Mesenchymal stem cell (in vitro differentiated cells and primary cell): Measurements from ENCODE around the gene LEUTX.

Source experiments
- DNase-seq: peaks from one replicate; pipeline ENCODE4 v3.0.0-alpha.2; 2013
- H2AFZ ChIP-seq: one replicate; pipeline ENCODE4 v1.6.1; 2013; ENCODE audit warnings: low read depth, mild to moderate bottlenecking, control low read depth, inconsistent platforms, low read length, moderate library complexity
- H2AK5ac ChIP-seq: 2 replicates; pipeline ENCODE4 v1.6.1; 2013; ENCODE audit warnings: low read length, moderate library complexity, mild to moderate bottlenecking, inconsistent platforms; ENCODE audit not compliant: severe bottlenecking
- H2BK120ac ChIP-seq: one replicate; pipeline ENCODE4 v1.6.1; 2013; ENCODE audit warnings: low read depth, mild to moderate bottlenecking, inconsistent platforms, low read length, moderate library complexity
- H2BK12ac ChIP-seq, 2 experiments: one replicate each; pipeline ENCODE4 v1.6.1; 2013; ENCODE audit warnings: inconsistent platforms in 2 of 2, low read length in 2 of 2, mild to moderate bottlenecking in 2 of 2, moderate library complexity in 2 of 2, control low read depth in 1 of 2
- H2BK15ac ChIP-seq: one replicate; pipeline ENCODE4 v1.6.1; 2013; ENCODE audit warnings: mild to moderate bottlenecking, low read depth, inconsistent platforms; ENCODE audit not compliant: poor library complexity, severe bottlenecking
- H2BK5ac ChIP-seq: 2 replicates; pipeline ENCODE4 v1.6.1; 2013; ENCODE audit warnings: low read depth, mild to moderate bottlenecking, low read length, control low read depth, inconsistent platforms; ENCODE audit not compliant: poor library complexity, severe bottlenecking
- H3K14ac ChIP-seq, 2 experiments: one replicate each; pipeline ENCODE4 v1.6.1; 2013; ENCODE audit warnings: inconsistent platforms in 2 of 2, low read length in 2 of 2, control low read depth in 1 of 2, mild to moderate bottlenecking in 1 of 2, moderate library complexity in 1 of 2
- H3K18ac ChIP-seq, 2 experiments: one replicate each; pipeline ENCODE4 v1.6.1; 2013; ENCODE audit warnings: inconsistent platforms in 2 of 2, low read length in 2 of 2, control low read depth in 1 of 2, low read depth in 1 of 2, mild to moderate bottlenecking in 1 of 2
- H3K23ac ChIP-seq, 2 experiments: one replicate each; pipeline ENCODE4 v1.6.1; 2013; ENCODE audit warnings: inconsistent platforms in 2 of 2, low read length in 2 of 2, mild to moderate bottlenecking in 2 of 2, moderate library complexity in 2 of 2, control low read depth in 1 of 2
- H3K27ac ChIP-seq: 2 replicates; pipeline ENCODE4 v1.5.1; 2013; ENCODE audit warnings: mild to moderate bottlenecking, moderate library complexity, low read length, control low read depth, inconsistent platforms; ENCODE audit not compliant: poor library complexity, severe bottlenecking
- H3K27me3 ChIP-seq, 2 experiments: 2 replicates each; pipeline versions ENCODE4 v1.6.1 to v1.7.0; 2013; ENCODE audit warnings: low read length in 2 of 2, mild to moderate bottlenecking in 2 of 2, moderate library complexity in 2 of 2, control low read depth in 1 of 2, inconsistent platforms in 1 of 2; ENCODE audit not compliant: control insufficient read depth in 1 of 2, insufficient read depth in 1 of 2
- H3K36me3 ChIP-seq, 2 experiments: 2 replicates each; pipeline versions ENCODE4 v1.6.1 to v1.7.0; 2013; ENCODE audit warnings: low read length in 2 of 2, control low read depth in 1 of 2, inconsistent platforms in 1 of 2, low read depth in 1 of 2, mild to moderate bottlenecking in 1 of 2; ENCODE audit not compliant: insufficient read depth in 2 of 2, control insufficient read depth in 1 of 2
- H3K4ac ChIP-seq, 2 experiments: one replicate each; pipeline ENCODE4 v1.6.1; 2013; ENCODE audit warnings: inconsistent platforms in 2 of 2, low read length in 2 of 2, mild to moderate bottlenecking in 2 of 2, moderate library complexity in 2 of 2, control low read depth in 1 of 2, low read depth in 1 of 2
- H3K4me1 ChIP-seq: 2 replicates; pipeline ENCODE4 v1.6.1; 2013; ENCODE audit warnings: low read depth, low read length, control low read depth; ENCODE audit not compliant: control insufficient read depth, insufficient read depth
- H3K4me2 ChIP-seq: 2 replicates; pipeline ENCODE4 v1.6.1; 2013; ENCODE audit warnings: low read length, mild to moderate bottlenecking, inconsistent platforms; ENCODE audit not compliant: poor library complexity, severe bottlenecking
- H3K4me3 ChIP-seq, 2 experiments: 2 replicates each; pipeline versions ENCODE4 v1.5.1 to v1.7.0; 2013; ENCODE audit warnings: low read length in 2 of 2, mild to moderate bottlenecking in 2 of 2, control low read depth in 1 of 2, low read depth in 1 of 2; ENCODE audit not compliant: insufficient read depth in 1 of 2
- H3K79me1 ChIP-seq: replicated peaks from 2 replicates; pipeline ENCODE4 v1.6.1; 2013; ENCODE audit warnings: mild to moderate bottlenecking, control low read depth, low read length, inconsistent platforms; ENCODE audit not compliant: poor library complexity, severe bottlenecking
- H3K9ac ChIP-seq: 2 replicates; pipeline ENCODE4 v1.7.0; 2013; ENCODE audit warnings: mild to moderate bottlenecking, low read length, moderate library complexity
- H3K9me3 ChIP-seq: 2 replicates; pipeline ENCODE4 v1.7.0; 2013; ENCODE audit warnings: mild to moderate bottlenecking, low read length; ENCODE audit not compliant: control insufficient read depth
- H4K8ac ChIP-seq: one replicate; pipeline ENCODE4 v1.6.1; 2013; ENCODE audit warnings: inconsistent platforms, mild to moderate bottlenecking, low read length, moderate library complexity
- H4K91ac ChIP-seq: one replicate; pipeline ENCODE4 v1.6.1; 2013; ENCODE audit warnings: mild to moderate bottlenecking, low read length, inconsistent platforms
- WGBS: methylation state at CpG from one replicate; pipeline ENCODE4 v1.1.7; 2013; ENCODE audit warnings: mixed read lengths; 5-methylcytosine and 5-hydroxymethylcytosine counted together

Gene LEUTX

GRCh38 chr19:39830406-39830805 is 51.8 kb downstream of the LEUTX start:
- Histone ChIP-seq H3K14ac (no peak overlapping the region), H3K23ac (no peak overlapping the region), H2AFZ (no peak overlapping the region), H3K4ac (no peak overlapping the region), H4K91ac (no peak overlapping the region), H3K36me3 (peaks cover 67 to 68% of the 10 kb centered on the region in 2 experiments), H2BK12ac (no peak overlapping the region), H3K9ac (no peak overlapping the region), H3K18ac (no peak overlapping the region), H3K9me3 (no peaks in the 10 kb centered on the region), H2BK120ac (no peak overlapping the region), H3K27me3 (no peaks in the 10 kb centered on the region), H2AK5ac (no peak overlapping the region), H4K8ac (no peak overlapping the region), H2BK5ac (no peak overlapping the region), H3K4me1 (peaks cover 20% of the 10 kb centered on the region), H3K79me1 (peaks cover 41% of the 10 kb centered on the region), H3K4me3 (no peak overlapping the region), H3K27ac (no peak overlapping the region), H2BK15ac (no peak overlapping the region), H3K4me2 (no peak overlapping the region)
- 98% methylated on average over 18 of the region's 18 CpGs for WGBS
- DNase-seq, result no peak

DNA sequence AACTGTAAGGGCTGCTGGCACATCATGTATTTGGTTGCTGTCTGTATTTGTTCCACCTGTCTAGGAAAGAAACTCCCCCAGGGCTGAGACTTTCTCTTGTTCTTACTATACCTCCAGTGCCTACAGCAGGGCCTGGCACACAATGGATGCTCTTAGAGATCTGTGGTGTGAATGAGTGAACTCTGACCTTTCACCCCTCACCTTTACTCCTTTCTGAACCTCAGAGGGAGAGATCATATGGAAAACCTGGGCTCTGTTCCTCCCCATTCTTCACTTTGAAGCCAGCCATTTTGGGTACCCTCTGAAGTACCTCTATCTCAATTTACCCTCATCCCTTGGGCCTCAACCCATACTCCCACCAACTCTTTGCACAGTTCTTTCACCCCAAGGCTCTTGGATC is 52.2 kb downstream of the LEUTX start:
- Histone ChIP-seq H2BK120ac (no peak overlapping the region), H2AFZ (no peak overlapping the region), H3K14ac (no peak overlapping the region), H4K91ac (no peak overlapping the region), H3K9ac (no peak overlapping the region), H2BK5ac (no peak overlapping the region), H3K4me1 (peaks cover 19% of the 10 kb centered on the region), H3K27ac (no peak overlapping the region), H3K23ac (no peak overlapping the region), H3K18ac (no peak overlapping the region), H3K4ac (no peak overlapping the region), H2AK5ac (no peak overlapping the region), H3K4me2 (peak overlapping the region; percentile 6), H2BK12ac (no peak overlapping the region), H3K79me1 (peaks cover 41% of the 10 kb centered on the region), H3K4me3 (no peak overlapping the region), H3K9me3 (no peaks in the 10 kb centered on the region), H3K27me3 (no peaks in the 10 kb centered on the region), H4K8ac (no peak overlapping the region), H3K36me3 (peaks cover 66 to 71% of the 10 kb centered on the region in 2 experiments), H2BK15ac (peak overlapping the region; percentile 21)
- no peak for DNase-seq

- Histone ChIP-seq H3K36me3 (peaks cover 63 to 73% of the 10 kb centered on the region in 2 experiments), H3K4ac (no peak overlapping the region), H2BK120ac (no peak overlapping the region), H4K8ac (no peak overlapping the region), H3K4me3 (peak overlapping the region in 1 of 2 experiments; percentile 96), H3K27me3 (no peaks in the 10 kb centered on the region), H3K4me1 (peaks cover 19% of the 10 kb centered on the region), H2AFZ (no peak overlapping the region), H4K91ac (no peak overlapping the region), H2BK15ac (no peak overlapping the region), H2AK5ac (no peak overlapping the region), H2BK12ac (no peak overlapping the region), H3K79me1 (peaks cover 36% of the 10 kb centered on the region), H3K14ac (no peak overlapping the region), H3K27ac (no peak overlapping the region), H3K9me3 (no peaks in the 10 kb centered on the region), H2BK5ac (no peak overlapping the region), H3K9ac (peak overlapping the region; percentile 98), H3K23ac (no peak overlapping the region), H3K18ac (no peak overlapping the region), H3K4me2 (peak overlapping the region; percentile 71)
- DNase-seq, result no peak
- 98% methylated on average over 16 of the region's 16 CpGs for WGBS
These were observed 53.0 kb downstream of the LEUTX start for GRCh38 chr19:39831679-39832078.

GRCh38 chr19:39832341-39833083 is 53.9 kb downstream of the LEUTX start:
- Histone ChIP-seq H3K18ac (peak overlapping the region; percentile 4 to 79), H2BK120ac (no peak overlapping the region), H4K8ac (no peak overlapping the region), H3K36me3 (peaks cover 59 to 75% of the 10 kb centered on the region in 2 experiments), H3K4me1 (peaks cover 19% of the 10 kb centered on the region), H4K91ac (no peak overlapping the region), H3K4me3 (peak overlapping the region; percentile 77 to 96), H3K9ac (peak overlapping the region; percentile 98), H2BK12ac (peak overlapping the region; percentile 21 to 28), H2BK5ac (no peak overlapping the region), H3K4me2 (peak overlapping the region; percentile 71), H3K4ac (peak overlapping the region in 1 of 2 experiments; percentile 22), H3K14ac (peak overlapping the region in 1 of 2 experiments; percentile 48), H2BK15ac (no peak overlapping the region), H3K27me3 (no peaks in the 10 kb centered on the region), H3K9me3 (no peaks in the 10 kb centered on the region), H3K23ac (no peak overlapping the region), H2AFZ (no peak overlapping the region), H2AK5ac (peak overlapping the region; percentile 7), H3K79me1 (peaks cover 34% of the 10 kb centered on the region), H3K27ac (peak overlapping the region; percentile 47)
- WGBS, result 89% methylated on average over 5 of the region's 5 CpGs
- DNase-seq, result peak; percentile 19
